ENCODE data around the gene RIMKLB.
"Not testable (repeated sequence)": the region's sequence is repeated elsewhere in the genome, so short reads cannot be mapped to it uniquely, and the experiment has no call there.

Gene RIMKLB

DNA sequence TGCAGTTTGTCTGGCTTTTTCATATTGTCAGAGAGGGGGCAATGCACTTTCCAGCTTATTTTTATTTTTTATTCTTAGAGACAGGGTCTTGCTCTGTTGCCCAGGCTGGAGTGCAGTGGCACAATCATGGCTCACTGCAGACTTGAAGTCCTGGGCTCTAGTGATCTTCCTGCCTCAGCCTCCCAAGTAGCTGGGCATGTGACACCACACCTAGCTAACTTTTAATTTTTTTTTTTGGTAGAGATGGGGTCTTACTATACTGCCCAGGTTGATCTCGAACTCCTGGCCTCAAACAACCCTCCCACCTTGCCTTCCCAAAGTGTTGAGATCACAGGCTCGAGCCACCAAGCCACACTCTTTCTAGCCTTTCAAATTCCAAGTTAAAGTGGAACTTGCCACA lies 120.7 kb downstream of the RIMKLB start:
- DNase-seq (ENCODE audit: low read depth), result no peak

DNA sequence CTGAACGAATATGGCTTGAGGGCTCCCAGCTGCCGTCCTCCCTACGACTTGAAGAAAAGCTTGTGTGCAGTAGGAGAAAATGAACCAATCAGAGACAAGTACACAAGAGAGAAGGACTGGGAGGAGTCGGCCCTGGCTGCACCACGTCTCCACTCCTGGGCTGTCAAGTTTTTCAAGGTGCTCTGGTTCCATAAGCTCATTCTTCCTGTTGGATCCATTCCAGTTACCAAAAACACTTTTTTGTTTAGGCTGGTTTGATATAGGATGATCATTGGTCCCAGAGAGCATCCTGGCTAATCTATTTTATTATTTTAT lies 121.8 kb downstream of the RIMKLB start:
- DNase-seq (ENCODE audit: low read depth), result no peak

DNA sequence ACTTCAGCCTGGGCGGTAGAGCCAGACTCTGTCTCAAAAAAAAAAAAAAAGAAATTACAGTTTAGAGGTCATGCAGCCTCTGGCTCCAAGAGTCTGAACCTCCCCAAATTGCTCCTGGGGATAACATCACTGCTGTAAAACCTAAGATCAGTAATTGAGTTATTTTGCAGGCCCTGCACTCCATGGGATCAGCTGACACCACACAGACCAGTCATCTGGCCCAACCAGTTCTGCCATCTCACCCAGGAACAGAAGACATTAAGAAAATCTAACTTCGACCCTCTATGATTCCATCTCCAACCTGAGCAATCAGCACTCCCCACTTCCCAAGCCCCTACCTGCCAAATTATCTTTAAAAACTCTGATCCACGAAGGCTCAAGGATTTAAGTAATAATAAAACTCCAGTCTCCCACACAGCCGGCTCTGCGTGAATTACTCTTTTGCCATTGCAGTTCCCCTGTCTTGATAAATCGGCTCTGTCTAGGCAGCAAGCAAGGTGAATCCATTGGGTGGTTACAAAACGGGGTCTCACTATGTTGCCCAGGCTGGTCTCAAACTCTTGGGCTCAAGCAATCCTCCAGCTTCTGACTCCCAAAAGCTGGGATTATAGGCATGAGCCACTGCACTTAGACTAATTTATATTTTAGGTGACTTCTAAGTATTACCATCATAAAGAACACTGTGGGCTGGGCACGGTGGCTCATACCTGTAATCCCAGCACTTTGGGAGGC lies 123.1 kb downstream of the RIMKLB start:
- not testable (repeated sequence) for DNase-seq (ENCODE audit: low read depth)

DNA sequence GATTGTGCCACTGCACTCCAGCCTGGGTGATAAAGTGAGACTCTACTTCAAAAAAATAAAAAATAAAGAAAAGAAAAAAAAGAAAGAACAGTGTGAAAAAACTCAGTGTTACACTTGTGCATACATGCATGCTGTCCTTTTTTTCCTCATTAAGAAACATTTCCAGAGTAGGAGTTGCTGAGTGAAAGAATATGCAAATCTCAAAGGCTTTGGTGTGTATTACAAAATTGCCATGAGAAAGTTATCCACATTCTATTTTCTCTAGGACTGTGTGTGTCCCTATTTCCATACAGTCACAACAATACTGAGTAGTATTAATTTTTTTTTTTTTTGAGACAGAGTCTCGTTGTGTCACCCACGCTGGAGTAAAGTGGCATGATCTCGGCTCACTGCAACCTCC lies 123.8 kb downstream of the RIMKLB start:
- DNase-seq (ENCODE audit: low read depth), result no peak

DNA sequence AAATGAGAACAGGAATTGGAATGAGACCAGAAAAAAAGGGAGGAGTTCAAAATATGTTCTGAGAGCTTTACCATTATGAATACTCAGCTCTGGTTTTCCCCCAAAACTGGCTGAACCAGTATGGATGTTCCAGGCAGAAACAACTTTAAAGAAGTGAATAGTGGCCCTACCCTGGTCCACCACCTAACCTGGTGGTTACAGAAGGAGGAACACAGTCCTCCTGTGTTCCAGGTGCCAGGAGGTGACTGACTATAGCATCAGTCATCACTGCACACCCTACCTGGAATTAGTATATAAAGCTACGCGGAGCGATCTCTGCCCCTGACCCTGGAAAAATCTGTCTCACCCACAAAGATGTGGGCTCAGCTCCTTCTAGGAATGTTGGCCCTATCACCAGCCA lies 124.5 kb downstream of the RIMKLB start, which contains the start of gene A2ML1:
Gene A2ML1 (plus strand): TSS at position 324 of the 400 bp plus-strand sequence. CDS start 31 bp downstream, at position 355.
- DNase-seq (ENCODE audit: low read depth), result no peak

DNA sequence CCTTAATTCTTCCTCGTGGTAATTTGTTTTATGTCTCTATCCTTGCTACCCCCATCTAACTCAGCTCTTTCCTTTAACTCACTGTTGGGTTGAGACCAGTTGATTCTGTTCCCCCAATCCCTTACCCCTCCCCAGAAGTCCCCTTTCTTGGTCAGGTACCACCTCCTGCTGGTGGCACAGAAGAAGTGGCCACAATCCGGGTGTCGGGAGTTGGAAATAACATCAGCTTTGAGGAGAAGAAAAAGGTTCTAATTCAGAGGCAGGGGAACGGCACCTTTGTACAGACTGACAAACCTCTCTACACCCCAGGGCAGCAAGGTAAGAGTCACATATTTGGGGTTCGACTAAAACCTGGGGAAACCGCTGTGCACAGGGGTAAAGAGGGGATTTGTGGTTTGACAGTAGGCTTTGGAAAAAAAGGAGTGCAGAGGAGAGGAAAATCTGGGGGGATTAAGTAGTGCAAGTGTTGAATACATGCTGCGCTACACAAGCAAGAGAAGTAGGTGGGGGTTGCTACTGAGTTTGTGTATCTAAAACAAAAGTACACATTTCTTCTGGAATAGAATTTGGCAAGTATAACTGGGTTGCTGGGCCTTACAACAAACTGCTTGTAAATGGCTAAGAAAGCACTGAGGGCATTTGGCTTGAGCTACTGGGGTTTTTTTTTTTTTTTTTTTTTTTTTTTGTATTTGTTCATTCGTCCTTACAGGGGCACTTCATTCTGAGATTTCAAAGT lies 125.9 kb downstream of the RIMKLB start:
- DNase-seq (ENCODE audit: low read depth), result no peak

DNA sequence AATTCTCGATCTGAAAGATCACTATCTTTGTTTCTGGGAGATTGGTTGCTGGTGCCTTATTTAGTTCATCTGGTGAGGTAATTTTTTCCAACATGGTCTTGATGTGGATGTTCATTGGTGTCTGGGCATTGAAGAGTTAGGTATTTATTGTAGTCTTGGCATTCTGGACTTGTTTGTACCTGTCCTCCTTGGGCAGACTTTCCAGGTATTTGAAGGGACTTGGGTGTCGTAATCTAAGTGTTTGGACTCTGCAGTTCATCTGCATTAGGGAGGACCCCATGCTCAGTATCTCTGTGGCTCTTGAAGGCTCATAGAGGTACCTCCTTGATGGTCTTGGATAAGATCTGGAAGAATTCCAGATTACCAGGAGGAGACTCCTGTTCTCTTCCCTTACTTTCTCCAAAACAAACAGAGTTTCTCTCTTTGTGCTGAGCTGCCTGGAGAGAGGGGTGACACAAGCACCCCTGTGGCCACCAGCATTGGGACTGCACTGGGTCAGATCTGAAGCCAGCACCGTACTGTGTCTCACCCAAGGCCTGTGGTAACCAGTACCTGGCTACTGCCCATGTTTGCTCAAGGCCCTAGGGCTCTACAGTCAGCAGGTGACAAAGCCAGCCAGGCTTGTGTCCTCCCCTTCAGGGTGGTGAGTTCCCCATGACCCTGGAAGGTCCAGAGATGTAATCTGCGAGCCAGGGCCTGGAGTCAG lies 129.9 kb downstream of the RIMKLB start:
- no peak for DNase-seq (ENCODE audit: low read depth)

DNA sequence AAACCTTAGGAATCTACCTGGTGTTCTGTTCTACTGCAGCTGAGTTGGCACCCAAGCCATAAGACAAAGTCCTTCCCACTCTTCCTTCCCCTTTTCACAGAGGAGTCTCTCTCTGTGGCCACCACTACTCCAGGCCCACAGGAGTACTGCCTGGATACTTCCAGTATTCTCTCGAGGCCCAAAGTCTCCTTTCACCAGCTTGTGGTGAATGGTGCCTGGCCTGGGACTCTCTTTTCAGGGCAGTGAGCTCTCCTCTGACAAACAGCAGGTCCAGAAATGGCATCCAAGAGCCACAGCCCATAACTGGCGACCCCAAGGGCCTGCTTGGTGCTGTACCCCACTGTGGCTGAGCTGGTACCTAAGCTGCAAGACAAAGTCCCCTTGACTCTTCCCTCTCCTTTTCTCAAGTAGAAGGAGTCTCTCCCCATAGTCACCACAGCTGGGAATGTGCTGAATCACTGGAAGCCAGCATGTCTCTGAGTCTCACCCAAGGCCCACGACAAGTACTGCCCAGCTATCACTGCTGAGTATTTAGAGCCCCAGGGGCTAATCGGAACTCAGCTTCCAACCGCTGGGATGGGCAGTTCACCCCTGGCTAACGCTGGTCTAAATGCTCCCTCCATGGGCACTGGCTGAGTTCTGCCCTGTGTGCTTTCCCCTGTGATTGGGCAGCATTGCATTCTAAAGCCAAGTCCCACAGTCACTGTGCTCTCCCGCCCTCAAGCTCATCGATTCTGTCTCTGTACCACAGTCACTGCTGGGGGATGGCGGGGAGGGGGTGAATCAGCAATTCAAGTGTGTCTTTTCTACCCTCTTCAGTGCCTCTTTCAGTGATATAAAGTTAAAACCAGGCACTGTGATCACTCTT lies 130.7 kb downstream of the RIMKLB start:
- DNase-seq (ENCODE audit: low read depth), result no peak

DNA sequence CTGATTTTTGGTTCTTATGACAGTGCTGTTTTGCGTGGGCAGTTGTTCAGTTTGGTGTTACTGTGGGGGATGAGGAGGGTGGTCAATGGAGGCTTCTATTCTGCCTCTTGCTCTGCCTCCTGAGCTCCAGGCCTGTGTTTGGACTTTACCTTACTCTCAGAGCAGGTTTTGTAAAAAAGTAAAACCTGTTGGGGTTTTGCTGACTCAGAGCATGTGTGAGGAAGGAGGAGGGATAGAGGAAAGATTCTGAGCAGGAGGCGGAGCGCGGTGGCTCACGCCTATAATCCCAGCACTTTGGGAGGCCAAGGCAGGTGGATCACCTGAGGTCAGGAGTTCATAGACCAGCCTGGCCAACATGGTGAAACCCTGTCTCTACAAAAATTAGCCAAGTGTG lies 131.3 kb downstream of the RIMKLB start:
- no peak for DNase-seq (ENCODE audit: low read depth)

DNA sequence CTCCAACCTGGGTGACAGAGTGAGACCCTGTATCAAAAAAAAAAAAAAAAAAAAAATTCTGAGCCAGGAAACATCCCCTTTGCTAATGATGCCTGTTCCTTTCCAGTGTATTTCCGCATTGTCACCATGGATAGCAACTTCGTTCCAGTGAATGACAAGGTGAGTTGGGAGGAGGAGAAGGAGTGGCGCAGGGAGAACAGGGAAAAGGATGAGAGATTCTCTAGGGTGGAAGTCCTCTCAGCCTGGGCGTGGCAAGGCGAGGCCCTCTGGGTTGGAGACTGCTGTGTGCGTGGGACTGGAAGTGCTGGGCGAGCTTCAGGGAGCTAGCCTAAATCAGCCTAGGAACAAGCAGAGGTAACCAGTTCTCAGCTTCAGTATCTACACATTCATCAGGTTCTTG lies 131.8 kb downstream of the RIMKLB start:
- no peak for DNase-seq (ENCODE audit: low read depth)

DNA sequence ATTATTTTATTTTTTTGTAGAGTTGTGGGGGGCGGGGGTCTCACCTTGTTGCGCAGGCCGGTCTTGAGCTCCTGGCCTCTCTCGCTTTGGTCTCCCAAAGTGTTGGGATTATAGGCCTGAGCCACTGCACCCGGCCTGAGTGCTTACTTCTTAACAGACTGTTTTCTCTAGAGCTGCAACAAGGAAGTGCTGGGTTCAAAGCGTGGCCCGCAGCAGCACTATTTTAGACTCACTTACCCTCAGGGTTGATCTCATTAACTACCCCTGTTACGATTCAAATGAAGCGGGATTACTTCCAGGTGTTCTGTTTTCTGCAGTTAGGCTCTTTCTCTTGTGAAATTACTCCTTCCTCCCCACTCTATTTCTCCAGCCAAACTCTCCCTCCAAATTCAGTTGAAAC lies 133.3 kb downstream of the RIMKLB start:
- DNase-seq (ENCODE audit: low read depth), result no peak

DNA sequence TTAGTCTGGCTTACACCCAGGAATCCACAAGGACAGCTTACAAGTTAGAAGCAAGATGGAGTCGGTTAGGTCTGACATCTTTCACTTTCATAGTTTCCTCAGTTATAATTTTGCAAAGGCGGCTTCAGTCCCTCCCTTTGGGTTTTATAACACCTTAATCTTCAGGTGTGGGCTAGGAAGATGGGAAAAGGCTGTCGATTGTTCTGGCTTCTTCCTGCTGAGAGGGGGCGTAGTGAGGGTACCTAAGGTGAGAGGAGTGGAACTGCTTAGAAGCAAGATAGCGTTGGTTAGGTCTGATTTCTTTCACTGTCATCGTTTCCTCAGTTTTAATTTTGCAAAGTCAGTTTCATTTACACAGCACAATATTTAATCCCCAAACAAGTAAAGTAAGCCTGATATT lies 134.7 kb downstream of the RIMKLB start:
- no peak for DNase-seq (ENCODE audit: low read depth)

All from activated gamma-delta T cell treated with anti-CD3 and anti-CD28 coated beads, Interleukin-2, amount 50 U/mL, for 16 hours (primary cell).